Activated CD4-positive, alpha-beta T cell treated with anti-CD3 and anti-CD28 coated beads, Interleukin-2, amount 50 U/mL, for 4 hours (primary cell): ENCODE results near the gene MAIP1.

Source experiments
- DNase-seq, 2 experiments: peaks; one replicate each; pipeline ENCODE4 v3.0.0-alpha.2; 2020

Gene MAIP1

GRCh38 chr2:199951023-199951422, 4.4 kb upstream of the MAIP1 start:
- no peak for DNase-seq

DNA sequence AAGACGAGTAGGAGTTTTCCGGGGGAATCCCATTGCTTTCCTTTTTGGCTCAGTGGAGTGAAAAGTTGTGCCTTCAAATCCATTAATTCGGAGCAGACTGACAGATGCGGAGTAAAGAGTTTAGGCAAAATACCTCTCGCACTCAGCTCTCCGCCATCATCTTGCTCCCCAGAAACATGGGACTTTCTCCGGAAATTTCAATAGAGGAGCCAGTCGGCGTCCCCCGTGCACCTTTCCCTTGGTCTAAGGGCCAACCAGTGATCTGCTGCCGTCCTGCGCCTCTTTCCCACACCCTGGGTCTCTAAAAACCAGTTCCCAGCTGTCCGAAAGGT, 409 bp upstream of the MAIP1 start:
- no peak for DNase-seq

GRCh38 chr2:199956062-199956380, 639 bp downstream of the MAIP1 start:
- DNase-seq, result no peak

DNA sequence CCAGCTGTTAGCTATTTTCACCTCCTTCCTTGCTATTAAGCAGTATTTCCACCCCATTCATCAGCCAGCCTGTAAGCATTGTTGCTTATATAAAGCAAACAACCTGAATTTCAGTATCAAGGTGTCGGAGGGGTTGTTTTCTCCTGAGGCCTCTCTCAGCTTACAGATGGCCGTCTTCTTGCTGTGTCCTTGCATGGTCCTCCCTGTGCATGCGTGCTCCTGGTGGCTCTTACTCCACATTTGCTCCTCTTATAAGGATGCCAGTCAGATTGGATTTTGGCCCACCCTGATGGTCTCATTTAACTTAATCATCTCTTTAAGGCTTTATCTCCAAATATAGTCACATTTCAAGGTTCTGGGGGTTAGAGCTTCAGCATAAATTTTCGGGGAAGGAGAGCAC, 2.6 kb downstream of the MAIP1 start:
- DNase-seq, result no peak

GRCh38 chr2:199962203-199962602, 6.8 kb downstream of the MAIP1 start:
- no peak for DNase-seq

- no peak for DNase-seq
Observed at GRCh38 chr2:199966405-199966804, 11.0 kb downstream of the MAIP1 start.

DNA sequence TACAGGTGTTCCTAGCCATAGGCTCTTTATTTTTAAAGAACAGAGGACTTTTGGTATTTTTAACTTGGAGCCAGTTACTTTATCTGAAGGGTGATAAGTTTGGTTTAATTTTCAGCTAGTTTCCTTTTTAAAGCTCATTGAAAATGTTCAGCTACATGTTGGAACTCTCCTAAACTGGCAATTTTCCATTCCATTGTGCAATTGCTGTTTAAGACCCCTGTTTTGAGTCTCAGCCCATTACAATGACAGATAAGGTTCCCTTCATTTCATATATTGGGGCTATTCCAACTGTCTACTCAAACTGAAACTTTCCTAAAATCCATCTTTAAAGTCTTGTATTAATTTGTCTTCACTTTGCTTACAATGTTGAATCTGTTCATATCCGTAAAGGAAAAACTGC, 11.6 kb downstream of the MAIP1 start:
- DNase-seq, result no peak

- no peak for DNase-seq
Observed at GRCh38 chr2:199968126-199968525, 12.7 kb downstream of the MAIP1 start.

- DNase-seq, result no peak
Observed at GRCh38 chr2:199972088-199972626, 16.8 kb downstream of the MAIP1 start.

GRCh38 chr2:199973703-199974102, 18.3 kb downstream of the MAIP1 start:
- DNase-seq, result no peak

DNA sequence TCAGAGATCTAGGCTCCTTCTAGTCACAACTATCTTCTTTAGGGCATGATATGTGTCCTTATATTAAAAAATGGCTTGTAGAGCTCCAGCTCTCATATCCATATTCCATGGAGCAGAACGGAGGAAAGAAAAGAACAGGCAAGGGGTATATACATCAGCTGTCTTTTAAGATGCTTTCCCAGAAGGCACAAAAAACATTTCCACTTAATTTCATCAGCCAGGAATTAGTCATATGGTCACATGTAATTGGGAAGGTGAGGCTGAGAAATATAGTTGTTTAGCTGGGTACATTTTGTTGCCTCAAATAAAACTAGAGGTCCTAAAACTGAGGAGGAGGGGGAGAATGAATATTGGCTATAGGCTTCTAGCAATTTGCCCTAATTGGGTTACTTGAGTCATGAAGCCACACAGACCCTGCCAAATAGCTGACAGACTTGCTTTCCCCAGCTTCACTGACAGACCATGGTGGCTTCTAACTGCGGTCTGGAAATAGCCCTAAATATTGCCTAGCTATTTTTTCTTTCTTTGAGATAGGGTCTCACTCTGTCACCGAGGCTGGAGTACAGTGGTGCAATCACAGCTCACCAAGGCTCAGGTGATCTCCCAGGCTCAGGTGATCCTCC, 20.0 kb downstream of the MAIP1 start:
- DNase-seq, result no peak

DNA sequence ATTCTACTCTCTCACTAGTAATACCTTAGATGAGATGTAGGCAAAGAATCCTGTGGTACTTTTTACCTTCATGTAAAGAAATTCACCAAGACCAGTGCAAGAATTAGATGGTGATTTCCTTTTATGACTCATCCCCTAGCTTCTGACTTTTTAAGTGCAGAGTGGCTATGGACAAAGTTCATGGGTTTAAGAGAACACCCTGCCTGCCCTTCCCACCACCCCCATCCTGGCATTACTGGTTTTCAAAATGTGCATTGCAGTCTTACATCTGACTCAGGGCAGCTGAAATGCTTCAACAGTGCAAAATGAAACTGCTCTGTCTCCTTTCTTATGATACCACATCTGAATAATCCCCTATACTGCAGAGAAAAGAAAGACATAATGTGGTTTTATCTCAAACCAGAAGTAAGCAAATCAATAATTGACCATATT, 22.6 kb downstream of the MAIP1 start:
- no peak for DNase-seq

DNA sequence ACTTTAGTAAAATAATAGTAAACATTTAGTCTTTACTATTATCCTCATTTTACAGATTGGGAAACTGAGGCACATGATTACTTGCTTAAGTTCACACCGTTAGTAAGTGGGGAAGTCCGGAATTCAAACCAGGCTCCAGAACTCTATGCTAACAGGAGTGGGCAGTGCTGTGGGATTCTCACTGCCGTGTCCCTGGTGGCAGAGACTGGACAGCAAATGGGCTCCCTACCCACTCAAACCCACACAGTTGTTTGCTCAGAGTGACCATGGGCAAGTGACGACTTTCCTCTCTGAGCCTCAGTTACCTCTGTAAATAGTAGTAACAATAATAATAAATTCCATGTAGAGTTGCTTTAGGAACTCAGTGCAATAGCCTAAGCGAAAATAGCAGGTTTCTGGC, 24.0 kb downstream of the MAIP1 start:
- DNase-seq, result no peak

- peak; percentile 83 to 88 for DNase-seq
Observed at GRCh38 chr2:199979832-199980628, 24.6 kb downstream of the MAIP1 start.

DNA sequence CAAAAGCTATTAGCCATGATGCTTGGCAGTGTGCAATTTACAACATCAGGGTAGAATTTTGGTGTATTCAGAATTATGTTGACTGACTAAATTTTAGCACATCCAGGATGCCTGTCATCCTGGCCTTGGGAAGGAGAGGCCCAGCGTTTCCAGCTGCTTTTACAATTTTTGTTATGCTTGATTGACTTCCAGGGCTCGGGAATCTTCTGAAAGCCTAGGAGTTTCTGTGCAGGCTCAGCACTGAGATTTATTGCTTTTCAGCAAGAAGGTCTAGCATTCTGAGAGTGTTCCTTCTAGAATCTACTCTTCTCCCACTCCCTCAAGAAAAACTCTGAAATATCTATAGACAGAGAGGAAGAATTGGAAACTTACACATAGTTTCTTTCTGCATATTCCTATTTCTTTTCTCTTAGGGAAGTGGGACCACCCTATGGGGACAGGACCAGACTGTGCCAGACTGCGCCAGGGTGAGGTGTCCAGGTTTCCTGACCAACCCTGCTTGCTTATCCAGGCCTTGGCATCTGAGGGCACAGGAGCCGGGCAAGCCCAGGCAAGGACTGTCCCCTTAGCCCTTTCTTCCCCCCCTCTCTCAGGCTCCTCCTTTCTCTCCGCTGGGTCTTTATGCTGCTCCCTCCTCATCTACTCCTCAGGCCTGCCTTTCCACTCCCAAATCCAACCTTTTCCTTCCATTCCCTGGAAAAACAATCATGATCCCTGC, 26.9 kb downstream of the MAIP1 start:
- DNase-seq, result no peak

- DNase-seq, result no peak
Observed at GRCh38 chr2:199983534-199983933, 28.2 kb downstream of the MAIP1 start.

DNA sequence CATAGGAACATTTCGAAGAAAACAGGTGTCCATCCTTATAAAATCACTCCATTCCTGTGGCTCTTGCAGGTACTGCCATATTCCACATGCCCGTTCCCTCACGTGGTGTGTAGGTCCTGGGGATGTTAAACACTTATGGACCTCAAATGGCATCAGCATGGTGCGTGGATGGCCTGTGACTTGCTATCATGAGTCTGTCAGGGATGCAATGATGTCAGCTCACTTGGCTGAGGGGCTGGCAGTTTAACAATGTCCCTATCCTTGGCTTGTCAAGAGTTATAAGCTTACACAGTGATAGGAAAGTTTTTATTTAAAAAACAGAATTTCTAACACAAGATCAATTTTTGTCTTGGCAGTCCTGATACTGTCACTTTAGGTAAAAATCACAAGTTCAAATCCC, 28.8 kb downstream of the MAIP1 start:
- DNase-seq, result no peak

- DNase-seq, result no peak
Observed at GRCh38 chr2:199984755-199985154, 29.4 kb downstream of the MAIP1 start.

GRCh38 chr2:199985625-199986207, 30.3 kb downstream of the MAIP1 start:
- peak; percentile 23 to 25 for DNase-seq

DNA sequence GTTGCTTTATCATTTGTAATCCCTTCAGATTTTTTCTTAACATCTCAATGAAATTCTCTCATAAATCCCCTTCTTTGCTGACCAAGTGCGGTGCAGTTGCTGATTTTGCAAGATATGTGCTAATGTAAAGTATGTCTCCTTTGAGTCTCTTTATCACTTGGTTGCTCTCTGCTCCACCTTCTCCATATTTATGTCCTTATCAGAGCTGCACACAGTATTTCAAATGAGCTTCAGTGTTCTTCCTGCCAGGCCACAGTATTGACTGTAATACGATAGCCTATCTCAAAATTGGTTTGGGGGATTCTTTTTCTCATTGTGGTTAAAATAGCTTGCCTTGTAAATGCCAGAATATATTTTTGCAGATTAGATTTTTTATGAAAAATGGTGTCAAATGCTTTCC, 32.2 kb downstream of the MAIP1 start:
- no peak for DNase-seq

GRCh38 chr2:199988151-199988550, 32.8 kb downstream of the MAIP1 start:
- DNase-seq, result no peak

DNA sequence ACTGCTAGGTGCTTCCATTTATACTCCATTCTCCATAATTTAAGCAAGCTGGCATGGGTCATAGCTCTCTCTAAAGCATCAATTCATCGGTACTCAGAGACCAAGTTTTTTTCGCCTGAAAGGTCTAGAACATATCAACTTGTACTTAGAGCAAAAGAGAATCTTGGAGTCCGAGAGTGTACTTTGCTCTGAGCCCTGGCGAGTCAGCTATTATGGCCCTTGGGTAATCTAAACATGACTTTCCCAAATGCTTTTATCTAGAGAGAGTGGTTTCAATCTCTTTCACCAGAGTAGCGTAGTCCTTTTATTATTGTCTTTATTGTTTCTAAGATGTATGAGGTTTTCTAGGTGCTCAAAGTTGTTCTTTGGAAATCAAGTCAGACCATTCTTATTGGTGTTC, 34.4 kb downstream of the MAIP1 start:
- no peak for DNase-seq

- no peak for DNase-seq
Observed at GRCh38 chr2:199991691-199992090, 36.3 kb downstream of the MAIP1 start.

DNA sequence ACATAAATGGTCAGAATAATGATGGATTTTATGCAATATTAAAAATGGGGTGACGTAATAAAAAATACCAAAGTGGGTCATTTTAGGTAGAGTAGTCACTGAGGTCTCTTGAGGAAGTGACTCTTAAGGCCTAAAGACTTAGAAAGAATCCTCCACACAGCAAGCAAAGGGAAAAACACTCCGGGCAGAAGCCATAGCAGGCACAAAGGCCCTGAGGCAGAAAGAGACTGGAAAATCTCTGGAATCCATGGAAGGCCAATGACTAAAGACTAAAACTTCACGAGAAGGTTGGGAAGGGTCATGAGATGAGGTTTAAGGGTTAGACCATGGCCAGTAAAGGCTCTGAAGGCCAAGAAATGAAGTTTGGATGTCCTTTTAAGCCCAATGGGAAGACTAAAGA, 36.9 kb downstream of the MAIP1 start:
- no peak for DNase-seq
